Stimulated activated naive CD8-positive, alpha-beta T cell treated with anti-CD3 and anti-CD28 coated beads, Interleukin-15, amount 100 ng/mL, for 72 hours (primary cell): Measurements from ENCODE around the gene SV2C.

Experiments used
- ATAC-seq: fragments of 150-1000 bp; cut with Tn5 transposase; 2 replicates; pipeline ENCODE4 v1.10.0; 2021; ENCODE audit warnings: mild to moderate bottlenecking, moderate library complexity
- DNase-seq, 2 donors: peaks; one replicate each; pipeline ENCODE4 v3.0.0; 2021 to 2022
- H3K27ac Mint-ChIP-seq, 2 donors: one replicate each; pipeline ENCODE4 v1.8.0; 2022; ENCODE audit warnings: mild to moderate bottlenecking in 2 of 2, mixed read lengths in 2 of 2, moderate library complexity in 2 of 2
- H3K27me3 Mint-ChIP-seq: one replicate; pipeline ENCODE4 v1.8.0; 2022; ENCODE audit warnings: mixed read lengths
- H3K4me1 Mint-ChIP-seq: one replicate; pipeline ENCODE4 v1.8.0; 2022; ENCODE audit warnings: mild to moderate bottlenecking, mixed read lengths
- H3K4me3 Mint-ChIP-seq, 2 donors: one replicate each; pipeline ENCODE4 v1.8.0; 2022; ENCODE audit warnings: mild to moderate bottlenecking in 2 of 2, mixed read lengths in 2 of 2, moderate library complexity in 1 of 2
- H3K9me3 Mint-ChIP-seq, 2 donors: one replicate each; pipeline ENCODE4 v1.8.0; 2022; ENCODE audit warnings: mixed read lengths in 2 of 2

SV2C gene

DNA sequence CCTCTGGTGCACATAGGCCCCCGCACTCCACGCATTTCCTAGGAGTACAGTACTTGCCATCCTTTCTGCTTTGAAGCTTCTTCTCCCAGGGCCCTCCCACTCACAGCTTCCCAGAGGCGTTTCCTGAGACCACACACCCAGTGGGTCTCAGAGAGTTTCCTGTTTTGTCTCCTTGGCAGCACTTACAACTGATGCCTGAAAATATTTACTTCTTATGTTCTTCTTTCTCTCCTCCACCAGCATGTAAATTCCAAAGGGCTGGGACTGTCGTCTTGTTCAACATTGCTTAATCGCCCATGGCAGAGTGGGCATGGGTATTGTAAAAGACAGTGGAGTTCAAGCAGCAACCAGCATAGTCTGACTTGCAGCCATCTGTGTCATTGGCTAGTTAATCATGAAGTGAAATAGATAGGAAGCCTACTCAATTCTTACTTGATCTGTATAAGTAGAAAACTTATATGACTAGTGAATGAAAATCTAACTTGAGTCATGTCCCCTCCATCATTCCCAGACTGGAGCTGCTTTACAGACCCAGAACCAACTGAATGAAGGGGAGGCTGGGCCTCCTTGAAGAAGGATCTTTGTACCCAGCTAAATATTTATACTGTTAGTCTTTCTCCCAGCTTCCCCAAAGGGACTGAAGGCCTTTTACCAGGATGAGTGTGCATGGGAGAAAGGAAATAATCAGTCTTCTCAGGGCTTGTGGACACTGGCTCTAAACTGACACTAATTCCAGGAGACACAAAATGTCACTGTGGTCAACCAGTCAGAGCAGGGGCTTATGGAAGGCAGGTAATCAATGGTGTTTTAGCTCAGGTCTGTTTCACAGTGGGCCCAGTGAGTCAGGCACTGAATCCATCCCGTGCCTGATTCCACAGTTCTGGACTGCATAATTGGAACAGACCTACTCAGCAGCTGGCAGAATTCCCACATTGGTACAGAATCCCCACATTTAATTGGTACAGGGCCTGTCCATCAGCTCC is 116.4 kb downstream of the SV2C start:
- Mint-ChIP-seq H3K27ac (peak overlapping the region in 1 of 2 donors; percentile 58), H3K27me3 (peaks cover 7% of the 10 kb centered on the region), H3K4me3 (no peak overlapping the region), H3K9me3 (no peaks in the 10 kb centered on the region), H3K4me1 (peaks cover 7% of the 10 kb centered on the region)
- DNase-seq: no peak
- no peak for ATAC-seq

GRCh38 chr5:76202182-76202581 is 119.0 kb downstream of the SV2C start:
- Mint-ChIP-seq H3K4me3 (no peak overlapping the region), H3K4me1 (peaks cover 7% of the 10 kb centered on the region), H3K27me3 (no peaks in the 10 kb centered on the region), H3K27ac (no peak overlapping the region), H3K9me3 (no peaks in the 10 kb centered on the region)
- no peak for DNase-seq
- ATAC-seq: no peak

DNA sequence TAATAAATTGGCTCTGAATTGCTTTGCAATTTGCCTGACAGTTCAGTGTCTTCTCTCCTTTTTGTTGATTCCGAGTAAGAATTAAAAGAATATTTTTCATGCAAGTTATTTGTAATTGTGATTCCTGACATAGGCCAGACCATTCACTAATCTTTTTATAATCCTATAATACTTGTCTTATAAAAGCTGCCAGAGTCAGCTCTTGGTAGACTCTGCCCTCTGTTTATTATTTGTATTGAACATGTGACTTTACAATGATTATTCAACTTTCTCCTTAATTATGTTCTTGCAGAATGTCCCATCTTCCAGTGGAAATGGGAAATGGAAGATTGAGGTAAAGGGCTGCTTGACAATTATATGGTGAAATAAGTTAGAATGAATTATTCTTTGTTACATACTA is 121.0 kb downstream of the SV2C start:
- H3K4me1 Mint-ChIP-seq: peaks cover 5% of the 10 kb centered on the region
- no peaks in the 10 kb centered on the region for H3K9me3 Mint-ChIP-seq
- H3K4me3 Mint-ChIP-seq: no peak overlapping the region
- no peak for ATAC-seq
- H3K27me3 Mint-ChIP-seq: no peaks in the 10 kb centered on the region
- no peak overlapping the region for H3K27ac Mint-ChIP-seq
- no peak for DNase-seq

DNA sequence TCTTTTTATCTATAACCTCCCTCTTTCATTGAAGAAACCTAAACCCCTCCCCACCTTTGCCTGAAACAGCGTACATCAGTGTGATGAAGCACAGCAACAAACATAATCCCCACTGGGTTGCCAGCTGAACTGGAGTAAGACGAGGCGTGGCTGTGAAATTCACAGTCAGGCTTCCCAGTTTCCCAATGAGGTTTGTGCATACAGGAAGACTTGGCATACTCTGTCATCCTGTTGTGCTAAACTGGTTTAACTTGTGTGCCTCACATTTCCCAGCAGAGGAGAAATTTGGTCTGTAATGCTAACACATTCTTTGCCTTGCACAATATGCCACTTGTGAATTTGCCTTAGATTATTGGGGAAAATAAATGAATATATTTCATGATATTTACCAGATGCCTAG is 121.5 kb downstream of the SV2C start:
- no peak overlapping the region for H3K27ac Mint-ChIP-seq
- no peak for ATAC-seq
- H3K4me1 Mint-ChIP-seq: no peaks in the 10 kb centered on the region
- no peak for DNase-seq
- peaks cover 0 to 3% of the 10 kb centered on the region in 2 donors for H3K9me3 Mint-ChIP-seq
- no peak overlapping the region for H3K4me3 Mint-ChIP-seq
- no peaks in the 10 kb centered on the region for H3K27me3 Mint-ChIP-seq

DNA sequence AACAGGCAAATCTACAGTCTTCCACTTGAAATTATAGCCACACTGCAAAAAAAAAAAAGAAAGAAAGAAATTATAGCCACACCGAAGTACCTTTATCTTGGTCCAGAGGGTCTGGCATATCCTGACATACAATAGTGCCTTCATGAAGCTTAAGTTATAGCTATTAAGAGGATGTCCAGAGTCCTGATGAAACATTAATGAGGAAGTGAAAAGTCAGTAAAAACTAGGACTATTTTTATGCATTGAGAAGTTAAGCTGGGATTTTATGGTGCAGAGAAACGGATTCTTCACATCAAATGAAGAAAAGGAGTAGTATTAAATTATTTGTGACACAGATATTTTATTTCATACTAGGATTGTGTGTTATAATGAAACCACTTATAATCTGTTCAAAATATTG is 123.9 kb downstream of the SV2C start:
- Mint-ChIP-seq H3K4me3 (no peak overlapping the region), H3K27me3 (peaks cover 7% of the 10 kb centered on the region), H3K4me1 (no peaks in the 10 kb centered on the region), H3K27ac (no peak overlapping the region), H3K9me3 (peaks cover 0 to 8% of the 10 kb centered on the region in 2 donors)
- no peak for ATAC-seq
- DNase-seq: no peak

- no peak overlapping the region for H3K27ac Mint-ChIP-seq
- no peak overlapping the region for H3K4me3 Mint-ChIP-seq
- ATAC-seq (no peak), DNase-seq (no peak)
- peaks cover 0 to 8% of the 10 kb centered on the region in 2 donors for H3K9me3 Mint-ChIP-seq
- no peaks in the 10 kb centered on the region for H3K4me1 Mint-ChIP-seq
- peaks cover 15% of the 10 kb centered on the region for H3K27me3 Mint-ChIP-seq
These were observed 126.1 kb downstream of the SV2C start for GRCh38 chr5:76209297-76209696.

DNA sequence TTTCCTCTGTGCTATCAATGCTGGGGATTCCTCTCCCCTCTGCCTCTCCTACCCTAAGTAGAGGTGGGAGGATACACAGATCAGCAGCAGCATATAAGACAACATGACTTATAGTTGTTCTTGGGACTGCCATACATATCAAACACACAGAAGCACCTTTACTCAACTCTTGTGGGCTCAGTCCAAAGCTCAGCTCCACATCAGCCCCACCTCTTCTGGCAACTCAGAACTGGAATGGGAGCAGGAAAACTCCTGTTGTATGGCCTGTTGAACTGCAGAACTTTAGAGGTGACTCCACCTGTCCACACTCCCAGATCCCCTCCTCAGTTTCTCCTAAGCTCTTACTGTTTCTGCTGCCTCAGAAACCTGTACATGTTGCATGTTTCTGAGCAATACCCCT is 127.8 kb downstream of the SV2C start:
- Mint-ChIP-seq H3K27me3 (peaks cover 15% of the 10 kb centered on the region), H3K4me3 (no peak overlapping the region), H3K4me1 (no peaks in the 10 kb centered on the region), H3K27ac (no peak overlapping the region), H3K9me3 (peaks cover 0 to 8% of the 10 kb centered on the region in 2 donors)
- ATAC-seq (no peak), DNase-seq (no peak)

GRCh38 chr5:76213858-76214257 is 130.7 kb downstream of the SV2C start:
- Mint-ChIP-seq H3K27me3 (peaks cover 15% of the 10 kb centered on the region), H3K27ac (no peak overlapping the region), H3K9me3 (peaks cover 0 to 8% of the 10 kb centered on the region in 2 donors), H3K4me1 (no peaks in the 10 kb centered on the region), H3K4me3 (no peak overlapping the region)
- ATAC-seq (no peak), DNase-seq (no peak)

DNA sequence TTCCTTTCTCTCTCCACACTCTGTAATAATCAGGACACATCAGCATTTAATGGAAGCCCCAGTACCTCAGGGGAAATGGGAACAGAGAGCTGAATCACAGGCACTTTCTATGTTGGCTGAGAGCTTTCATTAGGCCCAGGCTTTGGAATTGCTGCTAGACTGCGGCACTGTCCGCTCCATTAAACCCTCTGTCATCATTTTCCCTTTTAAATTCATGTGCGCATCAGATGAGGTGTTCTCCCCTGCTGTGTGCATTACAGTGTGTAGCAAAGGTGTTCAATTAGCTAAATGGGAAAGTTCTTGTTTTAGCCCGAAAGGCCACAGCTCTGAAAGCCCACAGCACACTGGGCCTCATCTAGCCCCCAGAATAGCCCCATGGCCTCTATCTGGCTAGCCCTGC is 133.6 kb downstream of the SV2C start:
- H3K9me3 Mint-ChIP-seq: no peaks in the 10 kb centered on the region
- DNase-seq: no peak
- no peak overlapping the region for H3K4me3 Mint-ChIP-seq
- no peaks in the 10 kb centered on the region for H3K4me1 Mint-ChIP-seq
- H3K27ac Mint-ChIP-seq: no peak overlapping the region
- ATAC-seq: no peak
- peaks cover 11% of the 10 kb centered on the region for H3K27me3 Mint-ChIP-seq

DNA sequence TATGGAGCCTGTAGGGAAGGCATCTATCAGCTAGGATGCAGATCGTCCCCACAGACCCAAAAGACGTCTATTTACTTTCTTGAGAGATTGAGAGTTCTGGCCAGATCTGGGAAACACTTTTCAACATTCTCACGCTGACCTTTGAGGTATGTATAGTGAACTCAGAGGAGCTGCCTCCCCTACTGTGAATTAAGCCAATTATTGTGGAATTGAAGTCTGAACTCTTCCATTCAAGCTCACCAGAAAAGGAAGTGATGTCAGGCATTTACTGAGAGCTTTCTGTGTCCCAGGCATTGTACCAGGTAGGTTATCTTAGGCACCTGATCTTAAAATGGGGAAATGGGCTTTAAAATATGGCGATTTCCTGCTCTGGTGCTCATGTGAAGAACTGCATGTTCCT is 136.5 kb downstream of the SV2C start:
- no peak for ATAC-seq
- Mint-ChIP-seq H3K27ac (no peak overlapping the region), H3K27me3 (no peaks in the 10 kb centered on the region), H3K4me1 (no peaks in the 10 kb centered on the region), H3K9me3 (no peaks in the 10 kb centered on the region), H3K4me3 (no peak overlapping the region)
- no peak for DNase-seq

DNA sequence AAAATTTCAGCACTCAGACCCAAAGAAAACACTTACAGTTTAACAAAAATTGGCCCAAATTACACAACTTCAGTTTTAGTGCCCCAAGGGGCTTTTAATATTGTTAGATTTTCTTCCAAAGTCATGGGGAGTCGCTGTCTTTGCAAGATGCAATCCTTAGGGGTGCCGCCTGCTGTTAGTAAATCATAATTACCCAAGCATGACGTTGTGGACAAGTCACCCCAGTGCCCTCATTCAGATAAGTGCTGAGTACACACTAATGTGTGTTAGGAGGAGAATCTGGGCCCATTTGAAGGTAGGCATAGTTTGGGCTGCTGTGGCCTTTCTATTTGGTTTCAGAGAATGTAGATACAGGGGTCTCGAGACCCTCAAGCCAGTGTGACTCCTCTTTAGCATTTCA is 138.1 kb downstream of the SV2C start:
- Mint-ChIP-seq H3K27ac (no peak overlapping the region), H3K4me3 (no peak overlapping the region), H3K9me3 (no peaks in the 10 kb centered on the region), H3K4me1 (no peaks in the 10 kb centered on the region), H3K27me3 (no peaks in the 10 kb centered on the region)
- DNase-seq (no peak), ATAC-seq (no peak)

DNA sequence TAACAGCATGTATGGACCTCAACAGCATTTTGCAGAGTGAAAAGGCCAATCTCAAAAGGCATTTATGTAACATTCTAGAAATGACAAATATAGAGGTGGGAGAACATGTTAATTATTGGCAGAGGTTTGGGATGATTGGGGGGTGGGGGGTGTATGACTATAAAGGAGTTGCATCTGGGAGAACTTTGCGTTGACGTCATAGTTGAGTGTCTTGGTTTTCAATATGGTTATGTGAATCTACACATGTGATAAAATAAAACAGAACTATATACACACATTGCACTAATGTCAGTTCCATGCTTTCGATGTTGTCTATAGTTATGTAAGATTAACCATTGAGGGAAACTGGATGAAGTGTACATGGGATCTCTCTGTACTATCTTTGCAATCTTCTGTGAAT is 139.1 kb downstream of the SV2C start:
- no peak overlapping the region for H3K4me3 Mint-ChIP-seq
- no peak overlapping the region for H3K27ac Mint-ChIP-seq
- no peak for DNase-seq
- no peaks in the 10 kb centered on the region for H3K27me3 Mint-ChIP-seq
- H3K9me3 Mint-ChIP-seq: no peaks in the 10 kb centered on the region
- no peak for ATAC-seq
- no peaks in the 10 kb centered on the region for H3K4me1 Mint-ChIP-seq

GRCh38 chr5:76223696-76224095 is 140.5 kb downstream of the SV2C start:
- no peak for ATAC-seq
- no peak for DNase-seq
- Mint-ChIP-seq H3K27me3 (no peaks in the 10 kb centered on the region), H3K9me3 (no peaks in the 10 kb centered on the region), H3K4me3 (no peak overlapping the region), H3K27ac (peak overlapping the region in 1 of 2 donors; percentile 49), H3K4me1 (no peaks in the 10 kb centered on the region)

- Mint-ChIP-seq H3K27ac (no peak overlapping the region), H3K4me1 (no peaks in the 10 kb centered on the region), H3K9me3 (no peaks in the 10 kb centered on the region), H3K27me3 (no peaks in the 10 kb centered on the region), H3K4me3 (no peak overlapping the region)
- DNase-seq (no peak), ATAC-seq (no peak)
These were observed 141.7 kb downstream of the SV2C start for GRCh38 chr5:76224898-76225297.

GRCh38 chr5:76225336-76225735 is 142.2 kb downstream of the SV2C start:
- Mint-ChIP-seq H3K27me3 (no peaks in the 10 kb centered on the region), H3K4me3 (no peak overlapping the region), H3K9me3 (no peaks in the 10 kb centered on the region), H3K4me1 (no peaks in the 10 kb centered on the region), H3K27ac (no peak overlapping the region)
- DNase-seq: no peak
- ATAC-seq: no peak

GRCh38 chr5:76229900-76230299 is 146.7 kb downstream of the SV2C start:
- DNase-seq (no peak), ATAC-seq (no peak)
- Mint-ChIP-seq H3K27me3 (no peaks in the 10 kb centered on the region), H3K9me3 (no peaks in the 10 kb centered on the region), H3K27ac (no peak overlapping the region), H3K4me3 (no peak overlapping the region), H3K4me1 (no peaks in the 10 kb centered on the region)
